HG03575 (cell line): ENCODE data around the gene ULK1.
"Not testable (repeated sequence)": the region's sequence is repeated elsewhere in the genome, so short reads cannot be mapped to it uniquely, and the experiment has no call there.

Source experiments
- ATAC-seq: cut with Tn5 transposase; IDR thresholded peaks from one replicate; pipeline ENCODE4 v1.9.1; 2021; ENCODE audit not compliant: unreplicated experiment, insufficient number of reproducible peaks, low FRiP score; ENCODE audit errors: extremely low read depth

Gene ULK1

GRCh38 chr12:131860472-131861260 is 33.8 kb upstream of the ULK1 start:
- ATAC-seq = no peak

- ATAC-seq = no peak
Observed at GRCh38 chr12:131861261-131862083, 33.0 kb upstream of the ULK1 start.

- ATAC-seq = no peak
Observed at GRCh38 chr12:131862084-131862441, 32.4 kb upstream of the ULK1 start.

GRCh38 chr12:131862600-131862993 is 31.8 kb upstream of the ULK1 start:
- no peak for ATAC-seq

GRCh38 chr12:131862994-131863710 is 31.3 kb upstream of the ULK1 start:
- ATAC-seq = no peak

GRCh38 chr12:131863711-131864396 is 30.6 kb upstream of the ULK1 start:
- no peak for ATAC-seq

- ATAC-seq = no peak
Observed at GRCh38 chr12:131864469-131864868, 30.0 kb upstream of the ULK1 start.

GRCh38 chr12:131865180-131865875 is 29.1 kb upstream of the ULK1 start:
- ATAC-seq = no peak

- ATAC-seq = no peak
Observed at GRCh38 chr12:131867471-131867870, 27.0 kb upstream of the ULK1 start.

- no peak for ATAC-seq
Observed at GRCh38 chr12:131867891-131868675, 26.3 kb upstream of the ULK1 start.

GRCh38 chr12:131869871-131870418 is 24.5 kb upstream of the ULK1 start:
- no peak for ATAC-seq

- no peak for ATAC-seq
Observed at GRCh38 chr12:131871677-131872076, 22.7 kb upstream of the ULK1 start.

- ATAC-seq = no peak
Observed at GRCh38 chr12:131872154-131873051, 22.0 kb upstream of the ULK1 start.

- ATAC-seq = no peak
Observed at GRCh38 chr12:131873293-131873692, 21.1 kb upstream of the ULK1 start.

GRCh38 chr12:131874972-131875371 is 19.4 kb upstream of the ULK1 start:
- not testable (repeated sequence) for ATAC-seq

- not testable (repeated sequence) for ATAC-seq
Observed at GRCh38 chr12:131877216-131877615, 17.2 kb upstream of the ULK1 start.

- not testable (repeated sequence) for ATAC-seq
Observed at GRCh38 chr12:131878436-131878835, 16.0 kb upstream of the ULK1 start.
